IPS DF 19.7 (cell line): Measurements from ENCODE around the gene CA9.

ENCODE experiments used
- DNase-seq: peaks from one replicate; pipeline ENCODE4 v3.0.0-alpha.2; 2013; ENCODE audit warnings: low read depth, low spot score

CA9 gene

DNA sequence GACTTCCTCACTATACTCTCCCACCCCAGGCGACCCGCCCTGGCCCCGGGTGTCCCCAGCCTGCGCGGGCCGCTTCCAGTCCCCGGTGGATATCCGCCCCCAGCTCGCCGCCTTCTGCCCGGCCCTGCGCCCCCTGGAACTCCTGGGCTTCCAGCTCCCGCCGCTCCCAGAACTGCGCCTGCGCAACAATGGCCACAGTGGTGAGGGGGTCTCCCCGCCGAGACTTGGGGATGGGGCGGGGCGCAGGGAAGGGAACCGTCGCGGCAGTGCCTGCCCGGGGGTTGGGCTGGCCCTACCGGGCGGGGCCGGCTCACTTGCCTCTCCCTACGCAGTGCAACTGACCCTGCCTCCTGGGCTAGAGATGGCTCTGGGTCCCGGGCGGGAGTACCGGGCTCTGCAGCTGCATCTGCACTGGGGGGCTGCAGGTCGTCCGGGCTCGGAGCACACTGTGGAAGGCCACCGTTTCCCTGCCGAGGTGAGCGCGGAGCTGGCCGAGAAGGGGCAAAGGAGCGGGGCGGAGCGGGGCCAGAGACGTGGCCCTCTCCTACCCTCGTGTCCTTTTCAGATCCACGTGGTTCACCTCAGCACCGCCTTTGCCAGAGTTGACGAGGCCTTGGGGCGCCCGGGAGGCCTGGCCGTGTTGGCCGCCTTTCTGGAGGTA is 2.1 kb downstream of the CA9 start:
- DNase-seq: no peak

DNA sequence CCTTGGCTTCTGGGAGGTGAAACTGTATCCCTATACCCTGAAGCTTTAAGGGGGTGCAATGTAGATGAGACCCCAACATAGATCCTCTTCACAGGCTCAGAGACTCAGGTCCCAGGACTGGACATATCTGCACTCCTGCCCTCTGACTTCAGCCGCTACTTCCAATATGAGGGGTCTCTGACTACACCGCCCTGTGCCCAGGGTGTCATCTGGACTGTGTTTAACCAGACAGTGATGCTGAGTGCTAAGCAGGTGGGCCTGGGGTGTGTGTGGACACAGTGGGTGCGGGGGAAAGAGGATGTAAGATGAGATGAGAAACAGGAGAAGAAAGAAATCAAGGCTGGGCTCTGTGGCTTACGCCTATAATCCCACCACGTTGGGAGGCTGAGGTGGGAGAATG is 5.4 kb downstream of the CA9 start:
- DNase-seq: no peak

GRCh38 chr9:35679766-35680330 is 6.1 kb downstream of the CA9 start:
- DNase-seq: no peak

DNA sequence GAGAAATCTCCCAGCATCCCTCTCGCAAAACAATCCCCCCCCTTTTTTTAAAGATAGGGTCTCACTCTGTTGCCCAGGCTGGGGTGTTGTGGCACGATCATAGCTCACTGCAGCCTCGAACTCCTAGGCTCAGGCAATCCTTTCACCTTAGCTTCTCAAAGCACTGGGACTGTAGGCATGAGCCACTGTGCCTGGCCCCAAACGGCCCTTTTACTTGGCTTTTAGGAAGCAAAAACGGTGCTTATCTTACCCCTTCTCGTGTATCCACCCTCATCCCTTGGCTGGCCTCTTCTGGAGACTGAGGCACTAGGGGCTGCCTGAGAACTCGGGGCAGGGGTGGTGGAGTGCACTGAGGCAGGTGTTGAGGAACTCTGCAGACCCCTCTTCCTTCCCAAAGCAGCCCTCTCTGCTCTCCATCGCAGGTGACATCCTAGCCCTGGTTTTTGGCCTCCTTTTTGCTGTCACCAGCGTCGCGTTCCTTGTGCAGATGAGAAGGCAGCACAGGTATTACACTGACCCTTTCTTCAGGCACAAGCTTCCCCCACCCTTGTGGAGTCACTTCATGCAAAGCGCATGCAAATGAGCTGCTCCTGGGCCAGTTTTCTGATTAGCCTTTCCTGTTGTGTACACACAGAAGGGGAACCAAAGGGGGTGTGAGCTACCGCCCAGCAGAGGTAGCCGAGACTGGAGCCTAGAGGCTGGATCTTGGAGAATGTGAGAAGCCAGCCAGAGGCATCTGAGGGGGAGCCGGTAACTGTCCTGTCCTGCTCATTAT is 6.8 kb downstream of the CA9 start:
- no peak for DNase-seq

DNA sequence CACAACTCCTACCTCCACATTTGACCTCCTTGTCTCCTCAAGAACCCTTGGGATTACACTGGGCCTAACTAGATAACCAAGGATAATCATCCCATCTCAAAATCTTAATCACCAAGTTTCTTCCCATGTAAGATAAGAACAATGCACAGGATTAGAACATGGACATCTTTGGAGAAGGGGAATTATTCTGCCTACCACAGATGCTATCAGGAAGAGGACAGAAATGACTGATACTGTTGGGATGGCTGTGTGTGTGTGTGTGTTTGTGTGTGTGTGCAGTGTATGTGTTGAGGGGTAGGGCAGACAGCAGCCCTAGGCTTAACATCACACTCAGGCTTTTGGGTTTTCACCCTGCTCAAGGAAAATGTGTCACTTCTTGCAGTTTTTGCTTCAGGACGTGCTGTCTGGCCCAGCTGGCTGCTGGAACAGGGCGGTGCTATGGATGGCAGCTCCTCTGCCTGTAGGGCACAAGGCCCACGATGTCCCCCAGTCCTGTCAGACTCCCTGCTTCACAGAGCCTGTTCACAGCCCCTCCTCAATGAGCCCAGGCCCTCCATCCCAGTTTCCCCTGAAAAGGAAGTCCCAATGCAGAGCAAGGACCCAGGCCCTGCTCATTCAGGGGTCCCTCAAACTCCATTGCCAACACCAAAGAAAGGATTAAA is 7.7 kb downstream of the CA9 start:
- no peak for DNase-seq

- no peak for DNase-seq
Measured at GRCh38 chr9:35682051-35682450, 8.3 kb downstream of the CA9 start.

- DNase-seq: no peak
Measured at GRCh38 chr9:35682520-35683315, 9.0 kb downstream of the CA9 start.

DNA sequence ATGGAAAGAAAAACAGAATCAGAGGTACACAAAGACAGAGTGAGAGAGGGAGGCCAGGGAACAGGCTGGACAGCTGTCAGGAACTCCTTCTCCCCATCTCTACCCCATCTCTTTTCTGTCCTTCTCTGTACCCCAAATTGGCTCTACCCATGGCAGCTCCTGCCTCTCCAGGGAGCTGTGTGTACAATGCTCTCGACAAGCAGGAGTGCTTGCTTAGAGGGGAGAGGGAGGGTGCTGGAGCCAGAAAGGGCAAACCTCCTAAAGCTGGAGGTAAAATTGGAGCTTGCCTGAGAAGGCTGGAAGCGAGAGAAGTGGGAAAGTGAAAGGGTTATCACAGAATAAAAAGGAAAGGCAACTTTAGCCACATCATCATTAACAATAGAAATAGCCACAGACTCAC is 9.6 kb downstream of the CA9 start:
- no peak for DNase-seq

- DNase-seq: no peak
Measured at GRCh38 chr9:35684921-35685320, 11.2 kb downstream of the CA9 start.

- DNase-seq: no peak
Measured at GRCh38 chr9:35685506-35685905, 11.8 kb downstream of the CA9 start.

DNA sequence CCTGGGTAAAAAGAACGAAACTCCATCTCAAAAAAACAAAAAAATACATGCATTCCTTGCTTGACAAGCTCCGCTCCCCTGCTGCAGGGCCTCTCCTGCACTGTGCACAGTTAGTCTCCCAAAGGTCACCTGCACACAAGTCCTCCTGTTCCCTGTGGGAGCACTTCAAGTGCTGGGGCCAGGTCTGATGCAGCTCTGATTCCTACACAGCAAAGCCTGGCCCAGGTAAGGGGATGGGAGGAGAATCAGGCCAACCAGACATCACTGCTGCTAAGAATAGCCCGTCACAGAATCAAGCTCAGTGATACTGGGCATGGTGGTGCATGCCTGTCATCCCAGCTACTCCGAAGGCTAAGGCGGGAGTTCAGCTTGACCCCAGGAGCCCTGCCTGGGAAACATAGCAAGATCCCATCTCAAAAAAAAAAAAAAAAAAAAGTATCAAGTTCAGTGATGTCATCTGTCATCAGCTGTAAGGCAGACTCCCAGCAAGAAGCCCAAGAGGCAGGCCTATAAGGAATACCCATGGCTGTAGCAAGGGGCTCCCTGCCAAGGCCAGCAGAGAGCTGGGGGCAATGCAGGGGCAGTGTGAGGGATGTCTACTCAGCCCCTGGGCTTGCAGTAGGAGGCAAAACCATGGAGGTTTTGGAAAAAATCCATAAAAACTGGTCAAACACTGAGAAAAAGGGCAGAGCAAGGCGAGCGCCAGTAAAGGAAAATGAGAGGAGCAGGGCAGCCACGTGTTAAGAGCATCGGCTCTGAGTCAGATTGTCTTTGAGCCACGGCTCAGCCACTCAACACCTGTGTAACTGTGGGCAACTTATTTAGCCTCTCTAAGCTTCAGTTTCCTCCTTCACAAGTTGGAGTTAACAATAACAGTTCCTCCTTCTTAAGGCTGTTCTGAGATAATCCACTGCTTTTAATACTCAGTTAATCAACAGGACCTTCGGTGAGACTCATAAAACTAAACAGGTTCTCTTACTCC is 12.8 kb downstream of the CA9 start:
- DNase-seq: no peak

DNA sequence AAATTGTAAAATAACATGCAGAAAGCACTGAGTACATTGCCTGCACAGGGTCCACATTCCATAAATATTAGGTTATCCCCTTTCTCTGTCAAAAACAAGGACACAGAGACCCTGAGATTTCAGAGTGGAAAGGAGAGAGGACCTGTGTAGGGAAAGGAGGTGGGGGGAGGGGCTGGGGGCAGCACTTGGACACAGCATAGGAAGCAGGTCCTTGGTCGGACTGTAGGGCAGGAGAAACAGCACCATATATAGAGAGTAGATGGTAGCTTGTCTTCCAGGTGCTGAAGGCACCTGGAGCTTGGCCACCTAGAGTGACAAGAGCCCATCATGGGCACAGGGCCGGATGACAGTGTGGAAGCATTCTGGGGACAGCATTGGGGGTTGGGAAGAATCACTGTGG is 13.6 kb downstream of the CA9 start:
- no peak for DNase-seq

- no peak for DNase-seq
Measured at GRCh38 chr9:35687972-35688557, 14.3 kb downstream of the CA9 start.

DNA sequence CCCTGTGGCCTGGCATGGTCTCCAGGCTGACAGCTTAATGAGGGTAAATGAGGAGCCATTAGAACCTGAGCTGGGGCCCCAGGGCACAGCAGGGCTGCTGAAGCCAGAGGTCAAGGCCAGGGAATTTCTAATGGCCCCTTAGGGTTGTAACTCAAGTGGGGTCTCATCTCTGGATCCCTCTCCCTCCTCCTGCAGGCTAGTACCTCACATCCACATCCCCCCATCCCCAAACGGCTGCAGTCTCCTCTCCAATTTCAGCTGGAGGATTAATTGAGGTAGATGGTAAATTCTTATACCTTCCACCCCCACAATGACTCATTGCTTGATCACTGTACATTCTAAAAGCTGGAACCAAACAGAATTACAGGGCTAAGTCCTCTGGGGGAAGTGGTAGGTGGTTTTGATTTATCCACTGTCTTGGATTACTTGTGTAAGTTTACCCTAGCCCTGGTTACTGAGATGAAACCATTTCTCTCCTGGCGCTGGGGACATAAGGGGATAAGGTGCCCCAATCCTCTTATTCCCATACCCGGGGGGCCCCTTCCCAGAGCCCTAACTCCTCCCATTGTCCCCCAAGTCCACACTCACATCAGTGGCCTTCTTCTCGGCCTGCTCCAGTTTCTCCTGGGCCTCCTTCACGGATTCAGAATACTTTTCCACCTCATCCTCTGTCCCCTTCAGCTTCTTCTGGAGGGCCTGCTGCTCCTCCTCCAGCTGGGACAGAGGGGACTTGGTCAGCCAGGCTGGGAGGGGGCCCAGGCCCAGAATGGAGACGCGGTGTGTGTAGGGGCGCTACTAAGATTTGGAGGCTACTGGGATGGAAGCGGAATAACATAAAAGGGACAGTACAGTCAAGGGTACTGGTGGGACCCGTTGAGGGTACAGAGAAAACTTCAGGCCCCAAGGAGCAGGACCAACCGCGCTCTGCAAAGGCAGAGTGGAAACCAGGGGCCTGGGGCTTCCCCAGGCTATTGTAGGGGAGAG is 15.1 kb downstream of the CA9 start:
- no peak for DNase-seq

DNA sequence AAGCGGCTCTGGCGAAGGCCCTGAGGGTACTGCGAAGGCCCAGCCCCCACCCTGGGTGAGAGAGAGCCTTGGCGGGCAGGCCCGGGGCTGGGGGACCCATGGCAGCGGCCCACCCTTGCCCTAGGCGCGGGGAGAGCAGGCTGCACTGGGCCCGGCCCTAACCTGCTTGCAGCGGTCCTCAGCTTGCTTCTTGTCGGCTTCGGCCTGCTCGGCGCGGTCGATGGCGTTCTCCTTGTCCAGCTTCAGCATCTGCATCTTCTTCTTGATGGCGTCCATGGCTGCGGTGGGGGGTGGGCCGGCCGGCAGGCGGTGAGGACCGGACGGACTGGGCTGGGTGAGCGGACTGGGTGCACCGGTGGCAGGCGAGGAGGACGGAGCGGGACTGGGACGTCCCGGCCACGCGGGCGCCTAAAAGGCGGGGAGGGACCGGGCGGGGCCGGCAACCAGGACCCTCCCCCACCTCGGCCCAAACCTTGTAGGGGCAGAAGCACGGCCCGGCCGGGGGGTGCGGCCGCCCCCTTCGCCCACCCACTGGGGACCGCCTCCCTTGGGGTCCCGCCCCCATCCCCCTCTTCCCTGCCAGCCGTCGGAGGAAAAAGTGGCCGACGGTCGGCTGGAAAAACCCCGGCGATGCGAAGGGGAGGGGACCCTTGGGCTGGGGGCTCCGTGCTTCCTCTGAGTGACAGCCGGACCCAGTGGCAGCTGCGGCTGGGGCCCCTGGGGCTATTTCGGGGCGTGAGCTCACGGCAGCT is 16.0 kb downstream of the CA9 start, which contains the start of gene TPM2:
TSS of gene TPM2 (minus strand) at position 384 of the 752 bp plus-strand sequence. CDS start at position 276, 108 bp downstream.
- DNase-seq: no peak

GRCh38 chr9:35690294-35690613 is 16.5 kb downstream of the CA9 start:
- no peak for DNase-seq

DNA sequence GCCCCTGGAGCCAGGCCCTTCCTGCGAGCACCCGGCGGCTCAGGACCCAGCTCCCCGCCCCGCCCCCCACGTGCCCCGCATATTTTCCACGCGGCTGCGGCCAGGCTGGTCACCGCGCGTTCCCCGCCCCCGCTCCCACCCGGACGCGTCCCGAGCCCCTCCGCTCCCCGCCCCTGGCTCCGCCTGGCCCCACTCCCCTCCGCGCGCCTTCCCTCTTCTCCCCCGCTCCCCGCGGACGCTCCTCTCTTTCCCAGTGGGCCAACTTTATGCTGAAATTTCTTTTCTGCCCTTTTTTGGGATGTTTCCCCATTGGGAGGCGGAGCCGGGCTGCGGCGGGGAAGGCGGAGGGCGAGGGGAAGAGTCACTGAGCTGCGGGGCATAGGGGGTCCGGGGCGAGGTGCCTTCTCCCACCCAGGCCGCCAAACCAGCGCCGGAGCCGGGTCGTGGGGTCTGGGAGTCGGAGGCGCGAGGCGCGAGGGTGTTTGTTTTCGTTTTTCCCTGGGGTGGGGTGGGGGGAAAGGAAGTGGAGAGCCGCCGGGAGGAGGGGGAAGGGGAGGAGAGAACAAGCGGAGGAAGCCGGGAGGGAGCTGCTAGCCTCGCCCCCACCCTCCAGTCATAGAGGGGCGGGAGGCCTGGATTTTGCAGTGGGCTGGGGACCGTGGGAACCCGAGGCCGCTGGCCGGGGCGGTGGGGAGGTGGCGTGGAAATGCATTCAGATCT is 17.0 kb downstream of the CA9 start:
- no peak for DNase-seq

- DNase-seq: no peak
Measured at GRCh38 chr9:35691334-35691650, 17.6 kb downstream of the CA9 start.
